Measurements from ENCODE around the gene HEY2.
"Not testable (repeated sequence)": the region's sequence is repeated elsewhere in the genome, so short reads cannot be mapped to it uniquely, and the experiment has no call there.

The HEY2 gene

GRCh38 chr6:125773387-125774341, 24.2 kb downstream of the HEY2 start:
- DNase-seq, result no peak

- not testable (repeated sequence) for DNase-seq
These were observed 26.8 kb downstream of the HEY2 start for GRCh38 chr6:125776107-125776826.

- peak; percentile 90 for DNase-seq
These were observed 30.6 kb downstream of the HEY2 start for GRCh38 chr6:125779924-125780539.

GRCh38 chr6:125780540-125781313, 31.3 kb downstream of the HEY2 start:
- peak; percentile 89 for DNase-seq

- DNase-seq, result peak; percentile 68
These were observed 32.0 kb downstream of the HEY2 start for GRCh38 chr6:125781314-125781868.

GRCh38 chr6:125784365-125784764, 34.9 kb downstream of the HEY2 start:
- DNase-seq, result no peak

- no peak for DNase-seq
These were observed 38.4 kb downstream of the HEY2 start for GRCh38 chr6:125787791-125788190.

- no peak for DNase-seq
These were observed 39.7 kb downstream of the HEY2 start for GRCh38 chr6:125789167-125789566.

- DNase-seq, result peak; percentile 59
These were observed 40.3 kb downstream of the HEY2 start for GRCh38 chr6:125789576-125790357.

GRCh38 chr6:125790358-125791150, 41.1 kb downstream of the HEY2 start, which contains the start of gene NCOA7:
TSS of gene NCOA7 (plus strand) at chr6:125790960. CDS start at chr6:125815355, 24,395 bp downstream.
- DNase-seq, result peak; percentile 56

GRCh38 chr6:125791151-125791819, 41.9 kb downstream of the HEY2 start:
- peak; percentile 31 for DNase-seq

- peak; percentile 54 for DNase-seq
These were observed 42.4 kb downstream of the HEY2 start for GRCh38 chr6:125791820-125792165.

- DNase-seq, result no peak
These were observed 42.7 kb downstream of the HEY2 start for GRCh38 chr6:125792172-125792571.

GRCh38 chr6:125792680-125793079, 43.2 kb downstream of the HEY2 start:
- no peak for DNase-seq

- no peak for DNase-seq
These were observed 43.8 kb downstream of the HEY2 start for GRCh38 chr6:125793280-125793679.

GRCh38 chr6:125793863-125794262, 44.4 kb downstream of the HEY2 start:
- DNase-seq, result no peak

GRCh38 chr6:125794342-125795137, 45.1 kb downstream of the HEY2 start:
- no peak for DNase-seq

GRCh38 chr6:125795301-125795700, 45.9 kb downstream of the HEY2 start:
- DNase-seq, result no peak

All from NCI-H1694 treated with DMSO at 0.1 percent for 48 hours (cell line).